HT1080 (cell line): Measurements from ENCODE around the gene ID1. TPM values are rescaled to one million over a fixed set of nuclear protein-coding genes. Genes with fewer than 3 reads are reported as not detected.
"Not testable (repeated sequence)": the region's sequence is repeated elsewhere in the genome, so short reads cannot be mapped to it uniquely, and the experiment has no call there.

Experiments used
- DNase-seq: peaks from one replicate; pipeline ENCODE4 v3.0.0-alpha.2; 2015; ENCODE audit warnings: low read depth
- total RNA-seq: library from RNA; depleted of rRNA; stranded (reverse); fragments of >200 nt; shearing (Covaris generic); gene quantifications from 2 replicates; pipeline ENCODE4 v1.2.3, GENCODE V29; 2014

Gene ID1
- total RNA-seq, 1 experiment from 2014 or later: 421 TPM

GRCh38 chr20:31596831-31597480, 8.1 kb upstream of the ID1 start:
- no peak for DNase-seq

DNA sequence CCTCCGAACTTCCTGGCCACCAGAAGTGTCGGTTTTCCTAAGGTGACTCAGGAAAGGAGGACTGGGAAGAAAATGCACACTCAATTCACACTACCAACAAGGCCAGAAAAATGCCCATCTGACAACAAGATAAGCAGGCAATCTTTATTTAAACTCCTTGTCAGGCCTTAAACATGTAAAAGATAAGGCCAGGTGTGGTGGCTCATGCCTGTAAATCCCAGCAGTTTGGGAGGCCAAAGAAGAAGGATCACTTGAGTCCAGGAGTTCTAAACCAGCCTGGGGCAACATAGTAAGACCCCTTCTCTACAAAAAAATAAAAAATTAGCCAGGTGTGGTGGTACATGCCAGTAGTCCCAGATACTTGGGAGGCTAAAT, 7.6 kb upstream of the ID1 start:
- no peak for DNase-seq

DNA sequence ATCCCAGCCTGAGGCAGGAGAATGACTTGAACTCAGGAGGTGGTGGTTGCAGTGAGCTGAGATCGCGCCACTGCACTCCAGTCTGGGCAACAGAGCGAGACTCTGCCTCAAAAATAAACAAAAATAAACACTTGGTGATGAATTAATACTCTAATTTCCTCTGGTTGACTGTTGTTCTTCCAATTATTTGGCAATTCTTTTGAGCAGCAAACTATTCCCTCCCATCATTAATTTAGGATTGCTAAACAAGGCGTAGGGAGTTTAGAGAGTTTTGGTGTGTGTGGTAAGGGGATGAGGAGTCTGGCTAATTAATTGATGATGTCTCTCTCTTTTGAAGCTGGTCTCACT, 2.7 kb upstream of the ID1 start:
- no peak for DNase-seq

GRCh38 chr20:31602779-31603441, 2.2 kb upstream of the ID1 start:
- DNase-seq: peak; percentile 94

DNA sequence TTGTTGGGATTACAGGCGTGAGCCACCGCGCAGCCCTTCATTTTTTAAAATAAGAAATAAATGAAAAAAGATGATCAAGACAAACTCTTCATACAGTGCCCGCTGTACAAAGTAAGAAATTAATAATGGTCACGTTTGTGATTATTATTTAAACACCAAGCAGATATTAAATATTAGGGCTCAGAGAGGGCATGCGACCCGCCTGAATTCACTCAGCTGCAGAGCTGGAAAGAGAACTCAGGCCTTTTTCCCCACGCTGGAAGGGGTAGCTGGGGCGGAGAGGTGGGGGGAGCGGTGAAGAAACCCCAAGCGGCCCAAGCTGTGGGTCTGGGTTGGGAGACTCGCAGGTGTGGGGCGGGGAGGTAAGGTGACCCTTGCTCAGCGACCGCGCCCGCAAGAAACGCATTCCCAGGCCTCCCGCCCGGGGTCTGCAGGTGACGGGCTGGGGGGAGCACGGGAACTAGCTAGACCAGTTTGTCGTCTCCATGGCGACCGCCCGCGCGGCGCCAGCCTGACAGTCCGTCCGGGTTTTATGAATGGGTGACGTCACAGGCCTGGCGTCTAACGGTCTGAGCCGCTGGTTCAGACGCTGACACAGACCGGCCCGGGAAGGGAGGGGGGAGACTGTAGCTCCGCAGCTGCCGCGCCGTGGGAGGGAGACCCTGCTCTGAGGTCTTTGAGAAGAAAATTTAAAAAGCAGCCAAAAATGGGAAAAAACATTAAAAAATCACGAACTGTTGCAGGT, 1.1 kb upstream of the ID1 start:
- DNase-seq: peak; percentile 98

DNA sequence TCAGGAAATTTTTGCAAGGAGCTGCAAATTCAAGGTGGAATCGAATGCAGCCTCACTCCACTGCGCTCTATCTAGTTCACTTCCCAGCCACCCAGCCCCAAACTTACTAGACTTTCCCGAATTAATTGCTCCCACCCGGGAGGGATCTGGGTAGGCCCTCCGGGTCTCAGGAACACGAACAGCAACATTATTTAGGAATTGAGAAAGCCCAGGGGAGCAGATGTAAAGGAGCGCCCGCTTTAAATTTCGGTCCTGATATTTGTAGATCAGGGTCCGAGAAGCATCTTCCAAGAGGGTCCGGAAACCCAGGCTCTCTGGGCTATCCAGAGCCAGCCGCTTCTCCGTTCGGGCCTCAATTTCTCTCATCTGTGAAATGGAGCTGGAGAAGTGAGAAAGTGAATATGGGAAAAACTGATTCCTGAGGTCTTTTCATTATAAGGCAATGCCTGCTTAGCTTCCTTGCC, 490 bp upstream of the ID1 start:
- no peak for DNase-seq

GRCh38 chr20:31605902-31606803, 1.1 kb downstream of the ID1 start:
- DNase-seq: no peak

DNA sequence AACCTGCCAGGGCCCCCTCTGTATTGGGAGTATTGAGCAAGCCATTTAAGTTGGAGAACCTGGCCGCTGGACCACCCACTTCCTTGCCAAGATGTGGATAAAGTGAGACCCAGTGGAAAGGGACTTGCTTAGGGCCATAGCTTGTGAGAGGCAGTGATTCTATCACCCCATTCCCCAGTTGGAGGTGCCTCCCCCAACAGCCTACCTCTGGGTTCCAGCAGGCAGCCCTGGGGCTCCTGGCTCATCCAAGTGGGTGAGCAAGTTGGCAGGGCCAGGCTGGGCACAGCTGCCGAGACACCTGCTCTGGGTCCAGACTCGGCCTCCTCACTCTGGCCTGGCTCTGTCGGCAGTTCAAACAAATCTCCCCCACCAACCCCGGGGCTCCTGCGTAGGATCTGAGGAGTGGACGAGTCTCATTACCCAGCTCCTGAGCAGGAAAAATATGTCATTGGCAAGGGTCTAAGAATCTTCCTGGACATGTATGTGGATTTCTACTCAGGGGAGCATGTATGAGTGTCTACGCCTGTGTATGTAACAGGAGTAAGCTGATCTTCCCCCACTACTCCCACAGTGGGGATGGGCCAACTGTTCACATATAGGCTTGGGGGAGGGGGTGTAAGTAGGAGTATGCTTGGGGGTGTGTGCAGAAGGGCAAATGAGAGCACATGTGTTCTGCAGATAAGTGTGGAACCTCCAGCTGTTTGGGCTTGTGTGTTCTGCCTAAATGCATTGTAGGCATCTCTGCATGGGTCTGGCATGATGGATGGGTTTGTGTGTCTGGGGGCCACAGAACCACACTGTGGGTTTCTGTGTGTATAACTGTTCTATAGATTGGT, 1.9 kb downstream of the ID1 start:
- DNase-seq: peak; percentile 88

- DNase-seq: peak; percentile 38
These were observed 2.7 kb downstream of the ID1 start for GRCh38 chr20:31607640-31608250.

DNA sequence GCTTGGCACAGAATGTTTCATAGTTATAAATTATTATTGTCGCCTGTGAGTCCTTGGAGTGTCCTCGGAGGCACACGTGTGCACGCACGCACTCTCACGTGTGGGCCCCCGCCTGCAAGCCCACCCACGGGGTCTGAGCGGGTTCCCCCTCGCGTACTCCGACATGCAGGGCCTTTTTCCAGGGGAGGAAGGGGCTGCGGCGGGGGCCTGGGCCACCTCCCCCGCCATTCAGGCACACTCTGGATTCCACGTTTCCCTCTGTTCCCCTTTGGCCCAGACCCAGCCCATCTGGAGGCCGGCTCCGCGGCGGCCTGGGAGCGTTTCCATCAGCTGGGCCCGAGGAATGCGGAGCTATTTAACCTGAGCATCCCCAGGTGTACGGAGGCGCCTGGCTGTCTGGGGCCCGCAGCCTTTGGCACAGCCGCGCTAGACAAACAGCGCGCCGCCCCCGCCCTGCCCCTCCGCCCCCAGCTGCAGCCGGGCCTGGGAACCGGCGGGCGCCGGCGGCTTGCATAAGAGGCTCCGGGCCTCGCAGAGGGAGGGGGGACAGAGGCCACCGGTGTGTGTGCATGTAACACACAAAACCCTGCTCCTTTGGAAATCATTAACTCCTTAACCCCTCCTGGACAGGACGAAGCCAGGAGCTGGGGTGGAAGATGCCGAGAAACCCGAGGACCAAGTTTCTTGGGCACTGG, 3.3 kb downstream of the ID1 start:
- peak; percentile 82 for DNase-seq

DNA sequence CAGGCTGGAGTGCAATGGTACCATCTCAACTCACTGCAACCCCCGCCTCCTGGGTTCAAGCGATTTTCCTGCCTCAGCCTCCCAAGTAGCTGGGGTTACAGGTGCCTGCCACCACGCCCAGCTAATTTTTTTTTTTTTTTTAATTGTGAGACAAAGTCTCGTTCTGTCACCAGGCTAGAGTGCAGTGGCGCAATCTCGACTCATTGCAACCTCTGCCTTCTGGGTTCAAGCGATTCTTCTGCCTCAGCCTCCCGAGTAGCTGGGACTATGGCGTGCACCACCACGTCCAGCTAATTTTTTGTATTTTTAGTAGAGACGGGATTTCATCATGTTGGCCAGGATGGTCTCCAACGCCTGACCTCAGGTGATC, 7.2 kb downstream of the ID1 start:
- DNase-seq: not testable (repeated sequence)

DNA sequence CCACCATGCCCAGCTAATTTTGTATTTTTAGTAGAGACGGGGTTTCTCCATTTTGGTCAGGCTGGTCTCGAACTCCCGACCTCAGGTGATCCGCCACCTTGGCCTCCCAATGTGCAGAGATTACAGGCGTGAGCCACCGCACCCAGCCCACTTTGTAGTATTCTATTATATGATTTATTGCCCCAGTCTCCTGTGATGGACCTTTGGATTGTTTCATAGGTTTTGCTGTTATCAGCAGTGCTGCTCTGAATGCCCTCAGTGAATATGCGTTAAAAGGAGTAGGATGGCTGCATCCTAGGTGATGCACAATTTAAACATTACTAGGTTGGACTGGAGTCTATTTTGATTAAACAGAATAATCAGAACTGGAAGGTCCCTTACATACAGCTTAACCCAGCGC, 10.3 kb downstream of the ID1 start:
- DNase-seq: no peak

DNA sequence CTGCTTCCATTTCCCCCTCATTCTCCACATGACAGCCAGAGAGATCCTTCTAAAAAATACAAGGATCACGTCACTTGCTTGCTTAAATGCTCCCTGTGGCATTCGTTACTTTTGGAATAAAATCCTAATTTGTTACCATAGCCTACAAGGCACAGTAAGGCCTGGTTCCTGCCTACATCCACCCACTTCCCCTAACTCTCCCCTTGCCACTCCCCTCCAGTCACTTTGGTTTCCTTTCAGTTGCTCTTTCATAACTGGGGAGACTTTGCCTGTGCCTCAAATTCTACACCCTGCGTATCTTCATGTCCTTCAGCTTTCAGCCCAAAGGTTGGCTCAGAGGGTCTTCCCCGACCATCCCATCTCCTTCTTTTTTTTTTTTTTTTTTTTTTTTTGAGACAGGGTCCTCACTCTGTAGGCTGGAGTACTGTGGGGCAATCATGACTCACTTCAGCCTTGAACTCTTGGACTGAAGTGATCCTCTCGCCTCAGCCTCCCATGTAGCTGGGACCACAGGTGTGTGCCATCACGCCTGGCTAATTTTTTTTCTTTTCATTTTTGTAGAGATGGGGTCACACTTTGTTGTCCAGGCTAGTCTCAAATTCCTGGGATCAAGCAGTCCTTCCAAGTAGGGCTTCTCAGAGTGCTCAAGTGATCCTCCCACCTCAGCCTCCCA, 12.5 kb downstream of the ID1 start:
- no peak for DNase-seq

GRCh38 chr20:31620246-31620645, 15.2 kb downstream of the ID1 start:
- no peak for DNase-seq

DNA sequence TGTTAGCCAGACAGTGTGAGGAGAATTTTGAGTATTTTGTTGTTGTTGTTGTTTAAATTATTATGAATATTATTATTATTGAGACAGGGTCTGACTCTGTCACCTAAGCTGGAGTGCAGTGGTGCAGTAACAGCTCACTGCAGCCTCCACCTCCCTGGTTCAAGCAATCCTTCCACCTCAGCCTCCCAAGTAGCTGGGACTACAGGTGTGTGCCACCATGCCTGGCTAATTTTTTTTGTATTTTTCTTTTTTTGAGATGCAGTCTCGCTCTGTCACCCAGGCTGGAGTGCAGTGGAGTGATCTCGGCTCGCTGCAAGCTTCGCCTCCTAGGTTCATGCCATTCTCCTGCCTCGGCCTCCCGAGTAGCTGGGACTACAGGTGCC, 18.0 kb downstream of the ID1 start:
- not testable (repeated sequence) for DNase-seq

DNA sequence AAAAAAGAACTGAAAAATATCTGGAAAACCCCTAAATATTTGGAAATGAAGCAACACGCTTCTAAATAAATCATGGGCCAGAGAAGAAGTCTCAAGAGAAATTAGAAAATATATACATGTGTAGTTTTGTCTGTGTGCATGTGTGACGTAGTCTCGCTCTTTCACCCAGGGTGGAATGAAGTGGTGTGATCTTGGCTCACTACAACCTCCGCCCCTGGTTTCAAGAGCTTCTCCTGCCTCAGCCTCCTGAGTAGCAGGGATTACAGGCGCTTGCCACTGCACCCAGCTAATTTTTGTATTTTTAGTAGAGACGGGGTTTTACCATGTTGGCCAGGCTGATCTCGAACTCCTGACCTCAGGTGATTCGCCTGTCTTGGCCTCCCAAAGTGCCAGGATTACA, 21.4 kb downstream of the ID1 start:
- DNase-seq: not testable (repeated sequence)

DNA sequence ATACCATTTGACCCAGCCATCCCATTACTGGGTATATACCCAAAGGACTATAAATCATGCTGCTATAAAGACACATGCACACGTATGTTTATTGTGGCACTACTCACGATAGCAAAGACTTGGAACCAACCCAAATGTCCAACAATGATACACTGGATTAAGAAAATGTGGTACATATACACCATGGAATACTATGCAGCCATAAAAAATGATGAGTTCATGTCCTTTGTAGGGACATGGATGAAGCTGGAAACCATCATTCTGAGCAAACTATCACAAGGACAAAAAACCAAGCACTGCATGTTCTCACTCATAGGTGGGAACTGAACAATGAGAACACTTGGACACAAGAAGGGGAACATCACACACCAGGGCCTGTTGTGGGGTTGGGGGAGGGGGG, 23.0 kb downstream of the ID1 start:
- DNase-seq: not testable (repeated sequence)

GRCh38 chr20:31630187-31630790, 25.2 kb downstream of the ID1 start:
- DNase-seq: no peak
